ENCODE measurements around the gene MRPL12. TPM values are rescaled to one million over a fixed set of nuclear protein-coding genes. Genes with fewer than 3 reads are reported as not detected.

Gene MRPL12
- total and polyA plus RNA-seq, 2 donors (not counting 1 experiment from before 2014, with no cell fraction given), result 23.8 to 25.6 TPM

GRCh38 chr17:81690549-81690948 is 12.6 kb upstream of the MRPL12 start:
- POLR2A ChIA-PET, result no interaction called here
- H3K4me3 ChIP-seq (ENCODE audit: control extremely low read depth in 1 of 5, extremely low read depth in 1 of 5, insufficient read depth in 1 of 5, low read depth in 2 of 5, low read length in 4 of 5), result no peak overlapping the region
- no peak for TF ChIP-seq EZH2 (IDR thresholded peaks at IDR 0.05; ENCODE audit: borderline replicate concordance, insufficient read depth, low read depth, low read length, poor library complexity, severe bottlenecking)
- TF ChIP-seq, protein P1, sequence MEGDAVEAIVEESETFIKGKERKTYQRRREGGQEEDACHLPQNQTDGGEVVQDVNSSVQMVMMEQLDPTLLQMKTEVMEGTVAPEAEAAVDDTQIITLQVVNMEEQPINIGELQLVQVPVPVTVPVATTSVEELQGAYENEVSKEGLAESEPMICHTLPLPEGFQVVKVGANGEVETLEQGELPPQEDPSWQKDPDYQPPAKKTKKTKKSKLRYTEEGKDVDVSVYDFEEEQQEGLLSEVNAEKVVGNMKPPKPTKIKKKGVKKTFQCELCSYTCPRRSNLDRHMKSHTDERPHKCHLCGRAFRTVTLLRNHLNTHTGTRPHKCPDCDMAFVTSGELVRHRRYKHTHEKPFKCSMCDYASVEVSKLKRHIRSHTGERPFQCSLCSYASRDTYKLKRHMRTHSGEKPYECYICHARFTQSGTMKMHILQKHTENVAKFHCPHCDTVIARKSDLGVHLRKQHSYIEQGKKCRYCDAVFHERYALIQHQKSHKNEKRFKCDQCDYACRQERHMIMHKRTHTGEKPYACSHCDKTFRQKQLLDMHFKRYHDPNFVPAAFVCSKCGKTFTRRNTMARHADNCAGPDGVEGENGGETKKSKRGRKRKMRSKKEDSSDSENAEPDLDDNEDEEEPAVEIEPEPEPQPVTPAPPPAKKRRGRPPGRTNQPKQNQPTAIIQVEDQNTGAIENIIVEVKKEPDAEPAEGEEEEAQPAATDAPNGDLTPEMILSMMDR (IDR thresholded peaks at IDR 0.05), result no peak
- no peak overlapping the region for H3K4me2 ChIP-seq (replicated peaks; ENCODE audit: low read depth, low read length, poor library complexity, severe bottlenecking)
- no peak for DNase-seq
- no peaks in the 10 kb centered on the region for H3K27me3 ChIP-seq (replicated peaks in 1 of 4; ENCODE audit: control extremely low read depth in 1 of 4, control insufficient read depth in 3 of 4, insufficient read depth in 4 of 4, low read length in 3 of 4)
- intact Hi-C loops (cut with micrococcal nuclease), result no loop called here
- no peak overlapping the region for H3K4me3 Mint-ChIP-seq
- 96% methylated on average over 17 of the region's 17 CpGs for WGBS (ENCODE audit: insufficient coverage)
- no peak overlapping the region for H3K9ac ChIP-seq (ENCODE audit: low read length)
- CTCF ChIA-PET, result no interaction called here
- ATAC-seq (ENCODE audit: low read depth), result no peak
- peaks cover 80% of the 10 kb centered on the region for H4K20me1 ChIP-seq (ENCODE audit: control insufficient read depth, insufficient read depth, low read length, poor library complexity, severe bottlenecking)
- H3K27ac Mint-ChIP-seq, result no peak overlapping the region
- peaks cover 0 to 71% of the 10 kb centered on the region in 2 experiments for H3K36me3 ChIP-seq (replicated peaks in 1 of 2; ENCODE audit: control extremely low read depth in 1 of 2, control insufficient read depth in 1 of 2, extremely low read depth in 1 of 2, insufficient read depth in 2 of 2, low read length in 1 of 2)
- no peak overlapping the region for H2AFZ ChIP-seq (ENCODE audit: insufficient read depth, low read depth, low read length, poor library complexity, severe bottlenecking)
- peaks cover 65% of the 10 kb centered on the region for H3K79me2 ChIP-seq (ENCODE audit: control insufficient read depth, insufficient read depth, low read length)
- H3K9me3 Mint-ChIP-seq (ENCODE audit: insufficient read depth), result no peaks in the 10 kb centered on the region
- no peak overlapping the region for H3K27ac ChIP-seq (ENCODE audit: low read length in 2 of 2)
- no peaks in the 10 kb centered on the region for H3K27me3 Mint-ChIP-seq
- H3K9me3 ChIP-seq (ENCODE audit: control extremely low read depth in 1 of 3, control insufficient read depth in 2 of 3, insufficient read depth in 1 of 3, low read length in 2 of 3), result no peaks in the 10 kb centered on the region
- peaks cover 10% of the 10 kb centered on the region for H3K4me1 Mint-ChIP-seq
- H3K4me1 ChIP-seq (ENCODE audit: control insufficient read depth in 2 of 2, insufficient read depth in 2 of 2, low read length in 2 of 2), result peaks cover 2% of the 10 kb centered on the region in 2 donors

DNA sequence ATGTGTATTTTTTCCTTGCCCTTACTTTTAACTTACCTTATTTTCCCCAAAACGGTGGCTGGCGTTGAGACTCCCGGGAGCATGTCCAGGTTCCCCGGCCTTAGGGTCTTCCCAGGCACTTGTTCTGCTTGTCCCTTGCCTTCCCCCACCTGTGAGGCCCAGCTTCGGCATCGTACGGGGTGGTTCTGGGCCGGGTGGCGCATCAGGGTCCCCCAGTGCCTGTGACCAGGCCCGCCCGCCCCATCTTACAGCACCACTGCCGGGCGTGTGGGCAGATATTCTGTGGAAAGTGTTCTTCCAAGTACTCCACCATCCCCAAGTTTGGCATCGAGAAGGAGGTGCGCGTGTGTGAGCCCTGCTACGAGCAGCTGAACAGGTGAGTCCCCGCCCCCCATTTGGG is 12.0 kb upstream of the MRPL12 start:
- no peak overlapping the region for H3K9ac ChIP-seq (ENCODE audit: low read length)
- H3K9me3 Mint-ChIP-seq (ENCODE audit: insufficient read depth), result no peaks in the 10 kb centered on the region
- ChIA-PET POLR2A (no interaction called here), CTCF (no interaction called here)
- DNase-seq (no peak), ATAC-seq (ENCODE audit: low read depth) (no peak)
- no peaks in the 10 kb centered on the region for H3K9me3 ChIP-seq (ENCODE audit: control extremely low read depth in 1 of 3, control insufficient read depth in 2 of 3, insufficient read depth in 1 of 3, low read length in 2 of 3)
- H3K79me2 ChIP-seq (ENCODE audit: control insufficient read depth, insufficient read depth, low read length), result peaks cover 62% of the 10 kb centered on the region
- TF ChIP-seq, protein P1 (IDR thresholded peaks at IDR 0.05), result no peak
- TF ChIP-seq EZH2 (IDR thresholded peaks at IDR 0.05; ENCODE audit: borderline replicate concordance, insufficient read depth, low read depth, low read length, poor library complexity, severe bottlenecking), result no peak
- H3K27ac Mint-ChIP-seq, result no peak overlapping the region
- H3K27me3 ChIP-seq (replicated peaks in 1 of 4; ENCODE audit: control extremely low read depth in 1 of 4, control insufficient read depth in 3 of 4, insufficient read depth in 4 of 4, low read length in 3 of 4), result no peaks in the 10 kb centered on the region
- no peak overlapping the region for H3K4me3 ChIP-seq (ENCODE audit: control extremely low read depth in 1 of 5, extremely low read depth in 1 of 5, insufficient read depth in 1 of 5, low read depth in 2 of 5, low read length in 4 of 5)
- peaks cover 78% of the 10 kb centered on the region for H4K20me1 ChIP-seq (ENCODE audit: control insufficient read depth, insufficient read depth, low read length, poor library complexity, severe bottlenecking)
- no peaks in the 10 kb centered on the region for H3K27me3 Mint-ChIP-seq
- H2AFZ ChIP-seq (ENCODE audit: insufficient read depth, low read depth, low read length, poor library complexity, severe bottlenecking), result no peak overlapping the region
- H3K4me3 Mint-ChIP-seq, result no peak overlapping the region
- no peak overlapping the region for H3K4me2 ChIP-seq (replicated peaks; ENCODE audit: low read depth, low read length, poor library complexity, severe bottlenecking)
- no peak overlapping the region for H3K27ac ChIP-seq (ENCODE audit: low read length in 2 of 2)
- intact Hi-C loops (cut with micrococcal nuclease), result no loop called here
- 99% methylated on average over 16 of the region's 18 CpGs for WGBS (ENCODE audit: insufficient coverage)
- peaks cover 0 to 77% of the 10 kb centered on the region in 2 experiments for H3K36me3 ChIP-seq (replicated peaks in 1 of 2; ENCODE audit: control extremely low read depth in 1 of 2, control insufficient read depth in 1 of 2, extremely low read depth in 1 of 2, insufficient read depth in 2 of 2, low read length in 1 of 2)
- H3K4me1 Mint-ChIP-seq, result peaks cover 6% of the 10 kb centered on the region
- no peaks in the 10 kb centered on the region for H3K4me1 ChIP-seq (ENCODE audit: control insufficient read depth in 2 of 2, insufficient read depth in 2 of 2, low read length in 2 of 2)

All from B cell (primary cell).